Measurements from ENCODE around the gene CABP7. TPM values are rescaled to one million over a fixed set of nuclear protein-coding genes. Genes with fewer than 3 reads are reported as not detected.

CABP7 gene
- total RNA-seq, 1 experiment from 2014 or later: 2.1 TPM

DNA sequence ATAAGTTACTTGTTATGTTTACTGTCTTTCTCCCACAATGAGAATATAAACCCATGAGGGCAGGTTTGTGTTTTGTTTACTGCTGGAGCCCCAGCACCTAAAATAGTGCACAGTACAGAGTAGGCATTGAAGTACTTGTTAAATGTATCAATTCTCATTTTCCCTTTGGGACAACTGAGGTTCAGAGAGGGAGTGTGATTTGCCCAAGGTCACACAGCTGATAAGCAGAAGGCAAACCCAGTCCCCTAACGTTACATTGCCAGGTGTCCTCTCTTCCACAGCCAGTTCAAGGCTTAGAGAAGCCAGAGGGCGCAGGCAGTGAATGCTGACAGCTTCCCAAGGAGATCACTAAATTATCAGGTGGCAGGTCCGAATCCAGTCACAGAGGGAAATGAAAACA lies 30.2 kb downstream of the CABP7 start:
- intact Hi-C loops (cut with micrococcal nuclease; ENCODE audit: unreplicated experiment): no loop called here
- POLR2A ChIA-PET: no interaction called here

DNA sequence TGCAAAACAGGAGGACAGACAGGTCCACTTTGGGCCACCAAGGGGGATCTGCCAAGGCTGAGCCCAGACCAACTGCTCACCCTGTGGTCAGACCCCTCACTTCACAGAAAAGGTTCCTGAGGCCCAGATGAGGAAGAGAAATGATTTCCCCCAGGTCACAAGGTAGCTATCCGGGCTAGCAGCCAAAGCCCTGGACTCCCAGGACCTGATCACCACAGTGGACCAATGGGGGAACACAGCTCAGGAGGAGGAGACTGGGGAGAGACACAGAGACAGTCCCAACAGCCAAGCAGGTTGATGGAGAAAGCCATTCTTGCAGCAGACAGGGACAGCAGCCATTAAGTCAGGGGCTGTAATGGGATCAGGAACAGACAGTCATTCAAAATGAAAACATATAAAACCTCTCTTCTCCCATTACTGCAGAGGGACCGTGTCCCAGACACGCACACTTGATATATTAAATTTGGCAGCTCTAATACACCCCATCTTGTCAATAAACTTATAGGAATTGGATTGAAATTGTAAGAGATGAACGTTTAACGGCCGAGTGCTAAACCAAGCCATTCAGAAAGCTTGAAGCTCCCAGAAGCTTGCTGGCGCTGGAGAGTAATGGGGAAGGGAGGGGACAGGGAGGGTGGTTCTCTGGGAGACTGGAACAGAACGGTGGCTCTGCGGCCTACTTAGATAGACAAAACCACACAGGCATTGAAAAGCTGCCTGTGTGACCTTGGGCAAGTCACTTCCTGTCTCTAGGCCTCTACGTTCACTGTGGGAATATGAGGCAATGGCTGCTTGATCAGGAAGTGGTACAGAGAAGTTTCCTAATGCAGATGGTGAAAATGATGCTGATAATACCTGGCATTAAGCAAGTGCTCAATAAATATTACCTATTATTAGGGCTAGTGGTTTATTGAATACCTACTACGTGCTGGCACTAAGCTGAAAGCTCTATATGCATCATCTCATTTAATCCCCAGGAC lies 31.0 kb downstream of the CABP7 start:
- no peak overlapping the region for H3K4me3 ChIP-seq (ENCODE audit: low read depth in 2 of 2, low read length in 2 of 2)
- ATAC-seq: no peak
- ChIA-PET POLR2A (no interaction called here), CTCF (no interaction called here)
- TF ChIP-seq POLR2AphosphoS5 (IDR thresholded peaks at IDR 0.05; ENCODE audit: low read depth, low read length) (no peak), SIN3A (IDR thresholded peaks at IDR 0.05; ENCODE audit: borderline replicate concordance, insufficient read depth, low read depth, low read length) (no peak), TCF7L2 (IDR thresholded peaks at IDR 0.05; ENCODE audit: low read depth, low read length) (no peak)
- TF ChIP-seq, protein P1, sequence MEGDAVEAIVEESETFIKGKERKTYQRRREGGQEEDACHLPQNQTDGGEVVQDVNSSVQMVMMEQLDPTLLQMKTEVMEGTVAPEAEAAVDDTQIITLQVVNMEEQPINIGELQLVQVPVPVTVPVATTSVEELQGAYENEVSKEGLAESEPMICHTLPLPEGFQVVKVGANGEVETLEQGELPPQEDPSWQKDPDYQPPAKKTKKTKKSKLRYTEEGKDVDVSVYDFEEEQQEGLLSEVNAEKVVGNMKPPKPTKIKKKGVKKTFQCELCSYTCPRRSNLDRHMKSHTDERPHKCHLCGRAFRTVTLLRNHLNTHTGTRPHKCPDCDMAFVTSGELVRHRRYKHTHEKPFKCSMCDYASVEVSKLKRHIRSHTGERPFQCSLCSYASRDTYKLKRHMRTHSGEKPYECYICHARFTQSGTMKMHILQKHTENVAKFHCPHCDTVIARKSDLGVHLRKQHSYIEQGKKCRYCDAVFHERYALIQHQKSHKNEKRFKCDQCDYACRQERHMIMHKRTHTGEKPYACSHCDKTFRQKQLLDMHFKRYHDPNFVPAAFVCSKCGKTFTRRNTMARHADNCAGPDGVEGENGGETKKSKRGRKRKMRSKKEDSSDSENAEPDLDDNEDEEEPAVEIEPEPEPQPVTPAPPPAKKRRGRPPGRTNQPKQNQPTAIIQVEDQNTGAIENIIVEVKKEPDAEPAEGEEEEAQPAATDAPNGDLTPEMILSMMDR (IDR thresholded peaks at IDR 0.05): no peak
- TF ChIP-seq, protein P2, sequence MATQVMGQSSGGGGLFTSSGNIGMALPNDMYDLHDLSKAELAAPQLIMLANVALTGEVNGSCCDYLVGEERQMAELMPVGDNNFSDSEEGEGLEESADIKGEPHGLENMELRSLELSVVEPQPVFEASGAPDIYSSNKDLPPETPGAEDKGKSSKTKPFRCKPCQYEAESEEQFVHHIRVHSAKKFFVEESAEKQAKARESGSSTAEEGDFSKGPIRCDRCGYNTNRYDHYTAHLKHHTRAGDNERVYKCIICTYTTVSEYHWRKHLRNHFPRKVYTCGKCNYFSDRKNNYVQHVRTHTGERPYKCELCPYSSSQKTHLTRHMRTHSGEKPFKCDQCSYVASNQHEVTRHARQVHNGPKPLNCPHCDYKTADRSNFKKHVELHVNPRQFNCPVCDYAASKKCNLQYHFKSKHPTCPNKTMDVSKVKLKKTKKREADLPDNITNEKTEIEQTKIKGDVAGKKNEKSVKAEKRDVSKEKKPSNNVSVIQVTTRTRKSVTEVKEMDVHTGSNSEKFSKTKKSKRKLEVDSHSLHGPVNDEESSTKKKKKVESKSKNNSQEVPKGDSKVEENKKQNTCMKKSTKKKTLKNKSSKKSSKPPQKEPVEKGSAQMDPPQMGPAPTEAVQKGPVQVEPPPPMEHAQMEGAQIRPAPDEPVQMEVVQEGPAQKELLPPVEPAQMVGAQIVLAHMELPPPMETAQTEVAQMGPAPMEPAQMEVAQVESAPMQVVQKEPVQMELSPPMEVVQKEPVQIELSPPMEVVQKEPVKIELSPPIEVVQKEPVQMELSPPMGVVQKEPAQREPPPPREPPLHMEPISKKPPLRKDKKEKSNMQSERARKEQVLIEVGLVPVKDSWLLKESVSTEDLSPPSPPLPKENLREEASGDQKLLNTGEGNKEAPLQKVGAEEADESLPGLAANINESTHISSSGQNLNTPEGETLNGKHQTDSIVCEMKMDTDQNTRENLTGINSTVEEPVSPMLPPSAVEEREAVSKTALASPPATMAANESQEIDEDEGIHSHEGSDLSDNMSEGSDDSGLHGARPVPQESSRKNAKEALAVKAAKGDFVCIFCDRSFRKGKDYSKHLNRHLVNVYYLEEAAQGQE (IDR thresholded peaks at IDR 0.05; ENCODE audit: insufficient read depth in 1 of 2, low read depth in 2 of 2, low read length in 1 of 2): no peak
- intact Hi-C loops (cut with micrococcal nuclease; ENCODE audit: unreplicated experiment) (no loop called here), in situ Hi-C loops (cut with HindIII; ENCODE audit: low pct_unique_long_range_greater_than_20kb, low sequenced_read_pairs) (no loop called here)
- H3K27me3 ChIP-seq (ENCODE audit: control insufficient read depth, insufficient read depth, low read length): no peaks in the 10 kb centered on the region
- H3K36me3 ChIP-seq (ENCODE audit: control insufficient read depth, insufficient read depth, low read length): no peaks in the 10 kb centered on the region
- no peaks in the 10 kb centered on the region for H3K4me1 ChIP-seq (ENCODE audit: control insufficient read depth, insufficient read depth, low read length)
- no TSS peak for BruUV-seq (replicated peaks)
- no peak for DNase-seq (ENCODE audit: low read depth, low spot score)
- H3K9me3 ChIP-seq (ENCODE audit: control insufficient read depth, insufficient read depth, low read depth, low read length): no peaks in the 10 kb centered on the region
- no peak overlapping the region for H3K27ac ChIP-seq (ENCODE audit: low read length)

More for the DNA sequence above, 30.2 kb downstream of the CABP7 start:
- Histone ChIP-seq H3K9me3 (ENCODE audit: control insufficient read depth, insufficient read depth, low read depth, low read length) (no peaks in the 10 kb centered on the region), H3K4me1 (ENCODE audit: control insufficient read depth, insufficient read depth, low read length) (no peaks in the 10 kb centered on the region), H3K36me3 (ENCODE audit: control insufficient read depth, insufficient read depth, low read length) (no peaks in the 10 kb centered on the region), H3K27ac (ENCODE audit: low read length) (no peak overlapping the region), H3K4me3 (ENCODE audit: low read depth in 2 of 2, low read length in 2 of 2) (no peak overlapping the region), H3K27me3 (ENCODE audit: control insufficient read depth, insufficient read depth, low read length) (no peaks in the 10 kb centered on the region)
- TF ChIP-seq TCF7L2 (IDR thresholded peaks at IDR 0.05; ENCODE audit: low read depth, low read length) (no peak), SIN3A (IDR thresholded peaks at IDR 0.05; ENCODE audit: borderline replicate concordance, insufficient read depth, low read depth, low read length) (no peak), POLR2AphosphoS5 (IDR thresholded peaks at IDR 0.05; ENCODE audit: low read depth, low read length) (no peak)
- no peak for DNase-seq (ENCODE audit: low read depth, low spot score)
- in situ Hi-C loops (cut with HindIII; ENCODE audit: low pct_unique_long_range_greater_than_20kb, low sequenced_read_pairs): no loop called here
- CTCF ChIA-PET: no interaction called here
- no TSS peak for BruUV-seq (replicated peaks)
- no peak for ATAC-seq

DNA sequence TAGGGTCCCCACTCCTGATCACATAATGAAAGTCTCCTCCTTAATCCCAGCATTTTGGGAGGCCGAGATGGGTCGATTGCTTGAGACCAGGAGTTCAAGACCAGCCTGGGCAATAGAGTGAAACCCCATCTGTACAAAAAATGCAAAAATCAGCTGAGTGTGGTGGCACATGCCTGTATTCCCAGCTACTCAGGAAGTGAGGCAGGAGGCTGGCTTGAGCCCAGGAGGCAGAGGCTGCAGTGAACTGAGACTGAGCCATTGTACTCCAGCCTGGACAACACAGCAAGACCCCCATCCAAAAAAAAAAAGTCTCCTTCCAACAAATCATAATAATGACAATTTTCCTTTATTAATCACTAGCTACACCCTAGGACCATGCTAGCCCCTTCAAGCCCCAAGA lies 31.9 kb downstream of the CABP7 start:
- H3K36me3 ChIP-seq (ENCODE audit: control insufficient read depth, insufficient read depth, low read length): no peaks in the 10 kb centered on the region
- ATAC-seq (no peak), DNase-seq (ENCODE audit: low read depth, low spot score) (no peak)
- no peaks in the 10 kb centered on the region for H3K27me3 ChIP-seq (ENCODE audit: control insufficient read depth, insufficient read depth, low read length)
- in situ Hi-C loops (cut with HindIII; ENCODE audit: low pct_unique_long_range_greater_than_20kb, low sequenced_read_pairs): no loop called here
- no TSS peak for BruUV-seq (replicated peaks)
- H3K4me3 ChIP-seq (ENCODE audit: low read depth in 2 of 2, low read length in 2 of 2): no peak overlapping the region
- TF ChIP-seq, protein P2 (IDR thresholded peaks at IDR 0.05; ENCODE audit: insufficient read depth in 1 of 2, low read depth in 2 of 2, low read length in 1 of 2): no peak
- TF ChIP-seq, protein P1 (IDR thresholded peaks at IDR 0.05): no peak
- TF ChIP-seq POLR2AphosphoS5 (IDR thresholded peaks at IDR 0.05; ENCODE audit: low read depth, low read length) (no peak), SIN3A (IDR thresholded peaks at IDR 0.05; ENCODE audit: borderline replicate concordance, insufficient read depth, low read depth, low read length) (no peak), TCF7L2 (IDR thresholded peaks at IDR 0.05; ENCODE audit: low read depth, low read length) (no peak)
- intact Hi-C loops (cut with micrococcal nuclease; ENCODE audit: unreplicated experiment): no loop called here
- H3K27ac ChIP-seq (ENCODE audit: low read length): no peak overlapping the region
- H3K9me3 ChIP-seq (ENCODE audit: control insufficient read depth, insufficient read depth, low read depth, low read length): no peaks in the 10 kb centered on the region
- POLR2A ChIA-PET: no interaction called here
- CTCF ChIA-PET: no interaction called here
- no peaks in the 10 kb centered on the region for H3K4me1 ChIP-seq (ENCODE audit: control insufficient read depth, insufficient read depth, low read length)

Measured in Panc1 (cell line).